H1 (cell line): Measurements from ENCODE around the gene CDKN1B. TPM values are rescaled to one million over a fixed set of nuclear protein-coding genes. Genes with fewer than 3 reads are reported as not detected.

Experiments used
- BACH1 ChIP-seq: IDR thresholded peaks from 2 replicates; pipeline ENCODE4 v1.6.1; 2012; ENCODE audit warnings: low read length, improper control_type of control experiment
- CBX8 ChIP-seq: fragments of 300-800, 300-1000 bp; sonication (generic); IDR thresholded peaks from 2 replicates; pipeline ENCODE4 v1.7.1; 2016; ENCODE audit warnings: low read depth, low read length, borderline replicate concordance
- FOSL1 ChIP-seq: IDR thresholded peaks from 2 replicates; pipeline ENCODE4 v1.6.1; 2011; ENCODE audit warnings: mild to moderate bottlenecking, low read depth, low read length, moderate library complexity; ENCODE audit not compliant: insufficient read depth
- GABPA ChIP-seq: IDR thresholded peaks from 2 replicates; pipeline ENCODE4 v1.6.1; 2011; ENCODE audit warnings: mild to moderate bottlenecking, low read length, moderate library complexity, borderline replicate concordance; ENCODE audit not compliant: insufficient read depth
- POLR2AphosphoS5 ChIP-seq: IDR thresholded peaks from 2 replicates; pipeline ENCODE4 v1.6.1; 2011; ENCODE audit warnings: low read depth, low read length
- POU5F1 ChIP-seq: IDR thresholded peaks from 2 replicates; pipeline ENCODE4 v1.6.1; 2011; ENCODE audit warnings: low read depth, mild to moderate bottlenecking, low read length, moderate library complexity
- RNF2 ChIP-seq: fragments of 200-900, 300-1000 bp; sonication (generic); IDR thresholded peaks from 2 replicates; pipeline ENCODE4 v1.7.1; 2016; ENCODE audit warnings: borderline replicate concordance, low read depth, mild to moderate bottlenecking, antibody characterized with exemption, low read length; ENCODE audit not compliant: poor library complexity, severe bottlenecking; ENCODE audit errors: missing control alignments
- SAP30 ChIP-seq: fragments of 300-600 bp; sonication (generic); IDR thresholded peaks from 2 replicates; pipeline ENCODE4 v1.7.1; 2012; ENCODE audit warnings: low read length, moderate library complexity, mild to moderate bottlenecking, inconsistent platforms; ENCODE audit not compliant: insufficient read depth, insufficient replicate concordance
- SRF ChIP-seq: IDR thresholded peaks from 2 replicates; pipeline ENCODE4 v1.6.1; 2011; ENCODE audit warnings: mild to moderate bottlenecking, low read depth, low read length, moderate library complexity
- TEAD4 ChIP-seq: IDR thresholded peaks from 2 replicates; pipeline ENCODE4 v1.6.1; 2012; ENCODE audit warnings: low read depth, low read length, inconsistent platforms, mixed read lengths
- polyA plus RNA-seq, 7 experiments: library from polyadenylated mRNA; depleted of rRNA in 3 of 7; stranded (reverse) in 5 of 7; unstranded in 2 of 7; fragments of >200 nt in 5 of 7; fragments of 200-250 nt in 2 of 7; gene quantifications; 1 replicate in 5 of 7; 2 replicates in 1 of 7; 4 replicates in 1 of 7; pipeline versions ENCODE4 v1.2.1 to v1.2.3, GENCODE V29; 2011 to 2013; ENCODE audit warnings: missing spikeins in 2 of 7, mixed read lengths in 2 of 7
- total RNA-seq: library from RNA; stranded (reverse); fragmentation: NEBNext Ultra II Directional; extraction: Animal tissue kit (Norgen Biotek cat#: 25700); gene quantifications from 2 replicates; pipeline ENCODE4 v1.2.1, GENCODE V29; 2021
- TF ChIP-seq, protein P1 (sequence below): fragments of 300-600 bp; sonication (generic); IDR thresholded peaks from 2 replicates; pipeline ENCODE4 v1.7.1; 2012; ENCODE audit warnings: low read length, moderate library complexity, mild to moderate bottlenecking, inconsistent platforms; ENCODE audit not compliant: insufficient replicate concordance

CDKN1B gene
- total and polyA plus RNA-seq, 2 of the 8 experiments (the other 6 are each of a cell fraction or from before 2014, with no cell fraction given), result 6.5 to 27.2 TPM

DNA sequence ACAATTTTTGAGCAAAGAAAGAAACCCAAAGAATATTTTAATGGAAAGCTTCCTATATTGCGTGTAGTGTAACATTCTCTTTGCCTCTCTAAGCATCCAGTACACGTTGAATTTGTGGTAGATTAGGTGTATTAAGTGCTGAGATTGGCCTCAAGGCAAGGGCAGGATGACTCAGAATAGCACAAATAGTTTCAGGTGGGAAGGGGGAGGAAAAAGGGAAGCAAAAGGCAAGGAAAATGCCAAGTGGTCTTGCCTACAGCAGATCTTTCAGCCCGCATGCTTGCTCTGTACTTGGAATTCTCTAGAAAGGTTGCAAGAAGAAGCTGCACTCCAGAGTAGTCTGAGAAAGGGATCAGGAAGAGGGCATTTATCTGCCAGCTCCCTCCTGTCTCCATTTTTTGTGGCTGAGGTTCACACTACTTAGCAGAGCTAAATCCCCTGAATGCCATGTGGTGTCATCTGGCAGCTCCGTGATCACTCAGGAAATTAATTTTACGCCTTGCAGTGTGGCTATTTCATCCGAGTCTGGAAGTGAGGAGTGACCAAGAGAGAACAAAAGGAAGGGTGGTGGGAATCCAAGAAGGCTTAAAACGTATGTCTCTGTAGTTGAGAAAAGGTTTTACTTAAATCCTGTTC is 28.5 kb downstream of the CDKN1B start (continued):
- TF ChIP-seq, protein P1, sequence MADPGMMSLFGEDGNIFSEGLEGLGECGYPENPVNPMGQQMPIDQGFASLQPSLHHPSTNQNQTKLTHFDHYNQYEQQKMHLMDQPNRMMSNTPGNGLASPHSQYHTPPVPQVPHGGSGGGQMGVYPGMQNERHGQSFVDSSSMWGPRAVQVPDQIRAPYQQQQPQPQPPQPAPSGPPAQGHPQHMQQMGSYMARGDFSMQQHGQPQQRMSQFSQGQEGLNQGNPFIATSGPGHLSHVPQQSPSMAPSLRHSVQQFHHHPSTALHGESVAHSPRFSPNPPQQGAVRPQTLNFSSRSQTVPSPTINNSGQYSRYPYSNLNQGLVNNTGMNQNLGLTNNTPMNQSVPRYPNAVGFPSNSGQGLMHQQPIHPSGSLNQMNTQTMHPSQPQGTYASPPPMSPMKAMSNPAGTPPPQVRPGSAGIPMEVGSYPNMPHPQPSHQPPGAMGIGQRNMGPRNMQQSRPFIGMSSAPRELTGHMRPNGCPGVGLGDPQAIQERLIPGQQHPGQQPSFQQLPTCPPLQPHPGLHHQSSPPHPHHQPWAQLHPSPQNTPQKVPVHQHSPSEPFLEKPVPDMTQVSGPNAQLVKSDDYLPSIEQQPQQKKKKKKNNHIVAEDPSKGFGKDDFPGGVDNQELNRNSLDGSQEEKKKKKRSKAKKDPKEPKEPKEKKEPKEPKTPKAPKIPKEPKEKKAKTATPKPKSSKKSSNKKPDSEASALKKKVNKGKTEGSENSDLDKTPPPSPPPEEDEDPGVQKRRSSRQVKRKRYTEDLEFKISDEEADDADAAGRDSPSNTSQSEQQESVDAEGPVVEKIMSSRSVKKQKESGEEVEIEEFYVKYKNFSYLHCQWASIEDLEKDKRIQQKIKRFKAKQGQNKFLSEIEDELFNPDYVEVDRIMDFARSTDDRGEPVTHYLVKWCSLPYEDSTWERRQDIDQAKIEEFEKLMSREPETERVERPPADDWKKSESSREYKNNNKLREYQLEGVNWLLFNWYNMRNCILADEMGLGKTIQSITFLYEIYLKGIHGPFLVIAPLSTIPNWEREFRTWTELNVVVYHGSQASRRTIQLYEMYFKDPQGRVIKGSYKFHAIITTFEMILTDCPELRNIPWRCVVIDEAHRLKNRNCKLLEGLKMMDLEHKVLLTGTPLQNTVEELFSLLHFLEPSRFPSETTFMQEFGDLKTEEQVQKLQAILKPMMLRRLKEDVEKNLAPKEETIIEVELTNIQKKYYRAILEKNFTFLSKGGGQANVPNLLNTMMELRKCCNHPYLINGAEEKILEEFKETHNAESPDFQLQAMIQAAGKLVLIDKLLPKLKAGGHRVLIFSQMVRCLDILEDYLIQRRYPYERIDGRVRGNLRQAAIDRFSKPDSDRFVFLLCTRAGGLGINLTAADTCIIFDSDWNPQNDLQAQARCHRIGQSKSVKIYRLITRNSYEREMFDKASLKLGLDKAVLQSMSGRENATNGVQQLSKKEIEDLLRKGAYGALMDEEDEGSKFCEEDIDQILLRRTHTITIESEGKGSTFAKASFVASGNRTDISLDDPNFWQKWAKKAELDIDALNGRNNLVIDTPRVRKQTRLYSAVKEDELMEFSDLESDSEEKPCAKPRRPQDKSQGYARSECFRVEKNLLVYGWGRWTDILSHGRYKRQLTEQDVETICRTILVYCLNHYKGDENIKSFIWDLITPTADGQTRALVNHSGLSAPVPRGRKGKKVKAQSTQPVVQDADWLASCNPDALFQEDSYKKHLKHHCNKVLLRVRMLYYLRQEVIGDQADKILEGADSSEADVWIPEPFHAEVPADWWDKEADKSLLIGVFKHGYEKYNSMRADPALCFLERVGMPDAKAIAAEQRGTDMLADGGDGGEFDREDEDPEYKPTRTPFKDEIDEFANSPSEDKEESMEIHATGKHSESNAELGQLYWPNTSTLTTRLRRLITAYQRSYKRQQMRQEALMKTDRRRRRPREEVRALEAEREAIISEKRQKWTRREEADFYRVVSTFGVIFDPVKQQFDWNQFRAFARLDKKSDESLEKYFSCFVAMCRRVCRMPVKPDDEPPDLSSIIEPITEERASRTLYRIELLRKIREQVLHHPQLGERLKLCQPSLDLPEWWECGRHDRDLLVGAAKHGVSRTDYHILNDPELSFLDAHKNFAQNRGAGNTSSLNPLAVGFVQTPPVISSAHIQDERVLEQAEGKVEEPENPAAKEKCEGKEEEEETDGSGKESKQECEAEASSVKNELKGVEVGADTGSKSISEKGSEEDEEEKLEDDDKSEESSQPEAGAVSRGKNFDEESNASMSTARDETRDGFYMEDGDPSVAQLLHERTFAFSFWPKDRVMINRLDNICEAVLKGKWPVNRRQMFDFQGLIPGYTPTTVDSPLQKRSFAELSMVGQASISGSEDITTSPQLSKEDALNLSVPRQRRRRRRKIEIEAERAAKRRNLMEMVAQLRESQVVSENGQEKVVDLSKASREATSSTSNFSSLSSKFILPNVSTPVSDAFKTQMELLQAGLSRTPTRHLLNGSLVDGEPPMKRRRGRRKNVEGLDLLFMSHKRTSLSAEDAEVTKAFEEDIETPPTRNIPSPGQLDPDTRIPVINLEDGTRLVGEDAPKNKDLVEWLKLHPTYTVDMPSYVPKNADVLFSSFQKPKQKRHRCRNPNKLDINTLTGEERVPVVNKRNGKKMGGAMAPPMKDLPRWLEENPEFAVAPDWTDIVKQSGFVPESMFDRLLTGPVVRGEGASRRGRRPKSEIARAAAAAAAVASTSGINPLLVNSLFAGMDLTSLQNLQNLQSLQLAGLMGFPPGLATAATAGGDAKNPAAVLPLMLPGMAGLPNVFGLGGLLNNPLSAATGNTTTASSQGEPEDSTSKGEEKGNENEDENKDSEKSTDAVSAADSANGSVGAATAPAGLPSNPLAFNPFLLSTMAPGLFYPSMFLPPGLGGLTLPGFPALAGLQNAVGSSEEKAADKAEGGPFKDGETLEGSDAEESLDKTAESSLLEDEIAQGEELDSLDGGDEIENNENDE, result no peak
- no peak for TF ChIP-seq TEAD4
- TF ChIP-seq POLR2AphosphoS5, result no peak
- no peak for TF ChIP-seq FOSL1
- no peak for TF ChIP-seq BACH1
- TF ChIP-seq RNF2, result no peak
- TF ChIP-seq CBX8, result no peak
- TF ChIP-seq POU5F1, result no peak
- no peak for TF ChIP-seq SRF
- no peak for TF ChIP-seq GABPA
- TF ChIP-seq SAP30, result no peak
